ENCODE measurements around the gene KATNAL1.
A peak's percentile ranks its signal among the peaks of the same experiment; 100 is the strongest.

KATNAL1 gene

GRCh38 chr13:30165796-30166195 lies 141.6 kb downstream of the KATNAL1 start:
- no peak for DNase-seq (ENCODE audit: low spot score)
- FAIRE-seq, result no peak

GRCh38 chr13:30165071-30165470 lies 142.3 kb downstream of the KATNAL1 start:
- FAIRE-seq, result no peak

GRCh38 chr13:30164146-30164545 lies 143.2 kb downstream of the KATNAL1 start:
- DNase-seq (ENCODE audit: low spot score) (no peak), FAIRE-seq (no peak)

More at GRCh38 chr13:30165071-30165470, 142.3 kb downstream of the KATNAL1 start:
- no peak for DNase-seq (ENCODE audit: low spot score)

- FAIRE-seq, result no peak
- no peak for DNase-seq (ENCODE audit: low spot score)
These were observed 143.9 kb downstream of the KATNAL1 start for GRCh38 chr13:30163441-30163840.

- no peak for FAIRE-seq
- peak; percentile 29 for DNase-seq (ENCODE audit: low spot score)
These were observed 147.9 kb downstream of the KATNAL1 start for GRCh38 chr13:30159446-30159839.

- FAIRE-seq, result no peak
- DNase-seq (ENCODE audit: low spot score), result no peak
These were observed 148.4 kb downstream of the KATNAL1 start for GRCh38 chr13:30158774-30159445.

GRCh38 chr13:30157616-30157993 lies 149.7 kb downstream of the KATNAL1 start:
- DNase-seq (ENCODE audit: low spot score), result no peak
- FAIRE-seq, result no peak

- DNase-seq (ENCODE audit: low spot score), result no peak
- FAIRE-seq, result no peak
These were observed 150.3 kb downstream of the KATNAL1 start for GRCh38 chr13:30156826-30157615.

- FAIRE-seq, result no peak
- no peak for DNase-seq (ENCODE audit: low spot score)
These were observed 151.1 kb downstream of the KATNAL1 start for GRCh38 chr13:30156270-30156669.

GRCh38 chr13:30154931-30155330 lies 152.4 kb downstream of the KATNAL1 start:
- DNase-seq (ENCODE audit: low spot score), result no peak
- no peak for FAIRE-seq

- FAIRE-seq, result no peak
These were observed 152.8 kb downstream of the KATNAL1 start for GRCh38 chr13:30154531-30154930.

GRCh38 chr13:30153545-30154426 lies 153.6 kb downstream of the KATNAL1 start:
- DNase-seq (ENCODE audit: low spot score) (no peak), FAIRE-seq (no peak)

More at GRCh38 chr13:30154531-30154930, 152.8 kb downstream of the KATNAL1 start:
- no peak for DNase-seq (ENCODE audit: low spot score)
